NCI-H146 (cell line): Measurements from ENCODE around the gene MAP3K14.
"Not testable (repeated sequence)": the region's sequence is repeated elsewhere in the genome, so short reads cannot be mapped to it uniquely, and the experiment has no call there.

Experiments
- DNase-seq: peaks from one replicate; lab custom pipeline; 2025; lab: John Stamatoyannopoulos, UW

The MAP3K14 gene

DNA sequence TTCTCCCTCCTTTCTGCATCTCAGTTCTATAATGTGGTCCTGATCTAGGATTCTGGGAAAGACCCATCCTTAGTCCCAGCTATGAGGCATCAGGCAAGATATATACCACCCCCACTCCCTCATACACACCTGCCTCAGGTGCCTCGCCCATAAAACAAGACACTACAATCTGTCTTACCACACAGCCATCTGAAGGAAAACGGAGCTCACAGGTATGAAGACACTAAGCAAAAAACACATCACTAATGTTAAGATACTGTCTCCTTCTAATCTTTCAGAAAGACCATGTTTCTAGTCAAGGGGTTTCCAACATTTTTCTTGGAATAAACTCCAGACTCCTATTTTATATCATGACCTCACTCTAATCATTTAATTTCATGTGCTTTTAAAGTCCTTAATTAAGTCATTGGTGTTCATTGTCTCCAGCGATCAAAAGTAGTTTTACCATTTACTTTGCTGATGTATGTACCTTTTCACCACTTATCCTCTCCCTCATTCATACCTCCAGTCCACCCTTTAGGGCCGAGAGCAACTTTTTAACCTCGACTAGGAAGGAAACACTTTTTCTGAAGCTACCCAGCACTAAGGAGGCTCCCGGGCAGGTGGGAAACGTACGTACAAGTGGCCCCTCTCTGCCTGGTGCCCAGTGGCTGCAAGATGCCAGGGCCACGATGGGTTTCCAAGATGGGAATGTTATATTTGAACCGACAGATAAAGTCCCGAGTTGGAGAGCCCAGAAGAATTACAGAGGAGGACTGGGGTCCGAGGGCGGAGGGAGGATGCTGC lies 979 bp downstream of the MAP3K14 start:
- DNase-seq, result peak; percentile 34

DNA sequence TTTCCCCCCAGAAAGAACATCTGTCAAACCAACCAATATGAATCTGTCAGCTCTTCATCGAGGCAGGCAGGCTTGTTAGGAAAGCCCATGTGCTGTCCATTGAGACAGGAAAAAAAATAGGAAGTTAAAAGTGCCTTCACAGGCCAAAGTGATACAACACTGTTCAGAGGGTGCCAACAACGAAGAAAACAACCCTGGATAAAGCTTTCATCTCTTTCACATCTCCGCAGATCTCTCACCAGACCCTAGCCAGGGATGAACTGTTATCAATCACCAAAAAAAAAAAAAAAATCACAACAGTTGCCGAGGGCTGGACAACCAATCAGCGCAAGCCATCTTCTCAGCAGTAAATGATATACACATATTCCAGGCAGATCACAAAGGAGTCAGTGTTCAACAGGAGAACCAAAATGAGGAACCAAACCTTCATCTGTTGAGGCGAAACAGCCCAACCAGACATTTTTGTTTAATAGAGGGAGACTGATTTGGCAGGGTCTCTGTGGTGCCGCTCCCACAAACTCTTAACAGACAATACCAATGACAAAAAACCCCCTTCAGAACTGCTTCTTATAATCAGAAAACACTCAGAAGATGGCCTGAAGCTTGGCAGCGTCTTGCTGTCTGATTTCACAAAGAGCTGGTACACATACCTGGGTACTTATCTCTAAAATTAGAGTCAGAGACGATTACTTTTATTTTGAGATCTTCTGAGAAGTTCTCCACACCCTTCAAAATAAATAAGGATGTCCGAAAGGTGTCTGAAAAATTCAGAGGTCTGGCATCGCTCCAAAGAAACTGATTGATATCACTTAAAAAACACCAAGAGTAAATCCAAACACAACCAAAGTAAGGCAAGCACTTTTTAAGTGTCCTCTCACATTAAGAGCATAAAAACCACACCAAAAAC lies 1.8 kb downstream of the MAP3K14 start:
- peak; percentile 24 for DNase-seq

DNA sequence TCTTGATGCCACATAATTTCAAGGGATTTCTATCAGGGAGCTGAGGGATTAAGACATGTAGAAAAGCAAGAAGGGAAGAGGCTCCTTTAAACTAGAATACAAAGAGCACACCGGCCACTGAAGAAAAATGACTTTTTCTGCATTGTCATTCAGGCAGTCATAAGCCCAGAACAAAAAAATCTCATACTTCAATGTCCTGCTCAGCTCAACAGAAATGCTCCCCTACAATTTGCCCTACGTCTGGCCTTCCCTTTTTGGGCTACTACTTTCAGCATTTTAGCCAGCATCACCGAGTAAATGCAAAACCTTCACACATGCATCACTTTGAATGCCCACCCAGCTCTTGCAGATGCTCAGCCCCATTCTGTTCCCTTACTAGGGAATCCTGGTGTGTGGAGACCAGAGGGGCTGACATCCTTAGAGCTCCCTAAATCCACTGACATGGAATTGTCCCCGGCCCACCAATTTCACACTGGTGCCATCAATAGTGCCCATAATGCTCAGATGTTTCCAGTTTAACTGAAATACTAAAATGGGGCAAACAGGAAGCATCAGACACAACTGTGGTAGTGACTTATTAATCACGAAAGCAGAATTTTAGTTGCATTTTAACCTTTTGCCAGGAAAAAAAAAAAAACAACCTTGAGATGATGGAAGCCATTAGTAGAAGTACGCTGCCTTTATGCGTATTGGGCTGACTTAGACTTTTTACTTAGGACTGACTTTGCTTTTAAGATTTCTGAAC lies 2.7 kb downstream of the MAP3K14 start:
- DNase-seq, result no peak

DNA sequence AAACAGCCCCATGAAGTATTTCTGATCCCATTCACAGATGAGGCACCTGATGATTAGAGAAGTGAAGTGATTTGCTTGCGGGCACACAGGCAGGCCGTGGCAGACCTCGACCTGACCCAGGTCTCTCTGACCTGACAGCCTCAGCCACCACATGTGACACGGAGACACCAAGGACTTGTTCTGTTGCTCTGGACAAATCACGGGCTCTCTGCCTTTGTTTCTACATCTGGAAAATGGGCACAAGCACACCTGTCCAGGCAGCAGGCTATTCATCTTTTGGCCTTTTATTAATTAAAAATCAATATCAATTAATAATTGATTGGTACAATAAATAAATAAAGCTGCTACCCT lies 3.4 kb downstream of the MAP3K14 start:
- no peak for DNase-seq

DNA sequence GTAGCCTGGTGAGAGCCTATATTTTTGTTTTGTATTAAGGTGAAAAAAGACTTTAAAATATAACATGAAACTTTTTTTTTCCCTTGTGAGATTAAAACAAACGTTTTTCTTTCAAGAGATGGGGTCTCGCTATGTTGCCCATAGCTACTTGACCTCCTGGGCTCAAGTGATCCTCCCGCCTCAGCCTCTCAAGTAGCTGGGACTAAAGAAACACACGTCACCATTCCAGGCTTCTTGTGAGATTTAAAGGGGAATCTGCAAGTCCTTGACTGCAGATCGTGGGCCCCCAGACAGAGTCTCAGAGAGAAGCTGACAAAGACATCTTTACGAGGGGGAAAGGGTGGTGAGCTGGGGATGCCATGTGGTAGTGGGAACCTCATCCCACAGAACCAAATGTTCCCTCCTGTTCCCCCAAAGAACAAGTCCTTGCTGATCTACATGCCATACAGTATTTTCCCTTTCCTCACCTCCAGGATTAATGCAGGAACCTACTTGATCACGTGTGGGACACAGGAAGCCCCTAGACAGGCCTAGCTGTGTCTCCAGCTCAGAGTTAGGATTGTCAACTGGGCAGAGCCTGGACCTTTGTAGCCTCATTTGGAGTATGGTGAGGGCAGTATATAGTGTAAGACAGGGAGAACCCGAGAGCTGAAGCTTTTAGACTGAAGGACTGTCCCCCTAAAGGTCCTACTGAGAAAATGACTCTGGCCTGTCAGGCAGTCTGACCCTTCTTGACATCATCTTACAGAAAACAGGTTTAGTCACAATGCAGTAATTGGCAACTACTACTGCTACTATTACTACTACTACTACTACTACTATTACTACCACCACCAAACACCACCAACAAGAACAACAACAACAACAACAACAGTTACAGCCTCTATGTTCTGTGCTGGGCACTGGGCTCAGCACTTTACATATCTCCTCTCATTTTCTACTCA lies 4.1 kb downstream of the MAP3K14 start:
- DNase-seq, result no peak

DNA sequence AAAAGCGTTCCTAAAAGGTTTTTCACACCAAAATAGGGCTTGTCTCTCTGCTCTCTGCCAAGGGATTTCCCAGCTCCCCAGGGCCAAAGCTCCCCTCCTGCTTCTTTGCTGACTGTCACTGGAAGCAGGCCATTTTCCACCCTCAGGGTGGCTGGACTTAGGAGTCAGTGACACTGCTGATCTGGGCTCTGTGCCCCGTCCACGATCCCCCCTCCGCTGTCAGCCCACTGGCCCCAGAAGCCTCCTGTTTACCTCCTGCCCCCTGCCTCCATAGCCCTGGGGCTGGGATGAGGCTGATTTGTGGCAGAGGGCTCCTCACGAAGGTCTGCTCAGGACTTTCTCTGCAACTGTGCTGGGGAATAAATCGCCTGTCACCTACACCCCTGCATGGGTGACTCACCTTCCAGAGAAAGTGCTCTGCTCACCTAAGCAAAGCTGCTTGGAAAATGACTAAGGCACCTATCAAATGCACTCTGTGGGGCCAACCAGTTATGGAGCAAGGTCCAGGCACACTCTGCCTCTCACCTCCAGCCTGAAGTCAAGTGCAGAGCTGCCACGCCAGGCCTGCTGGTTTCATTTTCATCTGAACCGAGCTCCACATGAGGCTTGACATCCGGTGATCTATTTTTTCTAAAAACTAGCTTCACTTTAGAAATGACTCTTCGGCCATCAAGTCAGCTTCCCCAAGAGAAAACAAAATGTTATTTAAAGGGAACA lies 4.9 kb downstream of the MAP3K14 start:
- DNase-seq, result peak; percentile 12

DNA sequence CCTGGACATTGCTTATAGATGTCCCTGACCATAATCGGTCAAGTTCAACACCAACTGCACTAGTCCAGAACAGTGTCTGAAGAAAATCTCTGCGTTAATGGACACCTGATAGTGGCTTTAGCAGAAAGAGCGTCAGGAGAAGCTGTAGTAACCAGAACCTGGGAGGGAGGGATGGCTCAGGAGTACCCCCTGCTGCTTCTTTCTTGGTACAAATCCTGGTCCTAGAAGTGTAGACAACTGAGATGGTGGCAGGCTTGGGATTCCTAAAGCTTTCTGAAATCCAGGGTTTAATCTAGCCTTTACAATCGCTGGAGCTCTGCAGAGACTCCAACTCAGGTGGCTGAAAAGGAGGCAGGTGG lies 5.4 kb downstream of the MAP3K14 start:
- no peak for DNase-seq

DNA sequence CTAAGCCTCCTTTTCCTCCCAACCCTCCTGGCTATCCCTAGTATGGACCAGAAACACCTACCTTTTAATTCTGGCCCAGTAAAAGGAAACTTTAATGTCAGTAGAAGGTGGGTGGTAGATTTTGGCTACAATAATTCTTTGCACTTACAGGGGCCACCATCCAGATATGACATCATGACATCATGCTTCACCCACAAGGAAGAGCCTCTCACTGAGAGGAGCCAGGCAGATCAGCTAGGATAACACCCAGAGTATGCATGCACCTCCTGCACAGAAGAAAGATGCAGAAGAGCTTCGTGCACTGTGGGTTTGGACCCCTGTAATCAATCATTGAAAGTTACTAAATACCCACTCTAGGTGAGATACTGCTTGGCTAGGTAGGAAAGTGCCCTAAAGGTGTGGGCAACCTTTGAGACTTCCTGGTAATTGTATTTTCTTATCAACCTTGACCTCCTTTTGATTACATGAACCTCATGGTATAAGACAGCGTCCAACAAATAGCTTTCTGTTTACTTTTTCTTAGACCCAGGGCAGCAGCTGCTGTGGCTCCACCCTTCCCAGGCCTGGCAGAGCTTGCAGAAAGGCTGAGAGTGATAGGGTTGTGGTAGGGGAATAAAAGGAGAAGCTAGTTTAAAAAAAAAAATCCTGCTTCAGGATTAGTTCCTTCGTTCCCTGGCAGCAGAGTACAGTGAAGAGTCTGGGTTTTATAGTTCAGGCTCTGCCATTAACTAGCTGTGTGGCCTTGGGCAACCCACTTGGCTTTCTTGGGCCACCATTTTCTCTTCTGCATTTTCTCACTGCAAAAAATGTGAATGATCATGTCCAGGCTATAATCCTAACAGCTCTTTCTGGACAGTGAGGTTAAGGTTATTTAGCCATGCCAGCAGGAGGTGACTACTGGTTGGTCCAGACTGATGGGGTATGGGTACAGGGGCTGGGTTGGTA lies 6.2 kb downstream of the MAP3K14 start:
- peak; percentile 81 for DNase-seq

DNA sequence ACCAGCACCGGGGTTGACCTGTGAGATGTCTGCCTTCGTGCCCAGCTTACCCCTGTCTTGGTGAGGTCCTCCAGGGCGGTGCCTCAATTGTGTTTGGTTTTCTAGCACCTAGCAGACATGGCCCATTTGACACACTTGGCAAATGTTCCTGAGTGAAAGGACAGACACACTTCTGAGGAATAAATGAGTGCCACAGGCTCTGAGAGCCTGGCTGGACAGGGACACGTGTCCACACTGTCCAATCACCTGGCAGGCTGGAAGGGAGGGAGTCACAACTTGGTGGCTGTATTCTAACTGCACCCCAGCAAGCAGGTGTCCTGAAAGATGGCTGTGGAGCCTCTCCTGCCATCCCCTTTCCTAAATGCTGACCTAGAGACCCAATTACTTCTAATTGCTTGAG lies 7.4 kb downstream of the MAP3K14 start:
- DNase-seq, result no peak

DNA sequence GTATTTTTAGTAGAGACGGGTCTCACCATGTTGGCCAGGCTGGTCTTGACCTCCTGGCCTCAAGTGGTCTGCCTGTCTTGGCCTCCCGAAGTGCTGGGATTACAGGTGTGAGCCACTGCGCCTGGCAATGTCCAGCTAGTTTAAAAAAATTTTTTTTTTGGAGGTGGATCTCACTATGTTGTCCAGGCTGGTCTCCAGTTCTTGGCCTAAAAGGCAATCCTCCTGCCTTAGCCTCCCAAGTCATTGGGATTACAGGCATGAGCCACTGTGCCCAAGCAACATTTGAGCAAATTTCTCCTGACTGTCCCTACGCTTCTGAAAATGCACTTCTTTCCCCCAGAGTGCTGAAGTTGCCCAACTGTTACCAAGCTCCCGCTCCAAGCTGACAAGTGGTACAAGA lies 8.0 kb downstream of the MAP3K14 start:
- no peak for DNase-seq

DNA sequence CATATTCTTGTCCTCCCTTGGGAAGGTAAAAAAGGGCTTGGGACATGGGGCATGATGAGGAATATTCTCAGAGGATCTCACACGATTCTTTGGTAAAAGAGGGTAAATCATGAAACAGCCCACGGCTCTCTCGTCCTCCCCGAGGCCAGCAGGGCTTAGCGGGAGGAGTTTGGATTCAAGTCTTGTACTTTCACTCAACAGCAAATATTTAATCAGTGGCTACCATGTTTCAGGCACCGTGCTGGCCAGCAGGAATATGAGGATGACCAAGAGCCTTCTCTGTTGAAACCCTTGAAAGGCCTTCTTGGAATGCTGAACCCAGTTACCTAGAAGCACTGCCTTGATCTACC lies 8.8 kb downstream of the MAP3K14 start:
- no peak for DNase-seq

DNA sequence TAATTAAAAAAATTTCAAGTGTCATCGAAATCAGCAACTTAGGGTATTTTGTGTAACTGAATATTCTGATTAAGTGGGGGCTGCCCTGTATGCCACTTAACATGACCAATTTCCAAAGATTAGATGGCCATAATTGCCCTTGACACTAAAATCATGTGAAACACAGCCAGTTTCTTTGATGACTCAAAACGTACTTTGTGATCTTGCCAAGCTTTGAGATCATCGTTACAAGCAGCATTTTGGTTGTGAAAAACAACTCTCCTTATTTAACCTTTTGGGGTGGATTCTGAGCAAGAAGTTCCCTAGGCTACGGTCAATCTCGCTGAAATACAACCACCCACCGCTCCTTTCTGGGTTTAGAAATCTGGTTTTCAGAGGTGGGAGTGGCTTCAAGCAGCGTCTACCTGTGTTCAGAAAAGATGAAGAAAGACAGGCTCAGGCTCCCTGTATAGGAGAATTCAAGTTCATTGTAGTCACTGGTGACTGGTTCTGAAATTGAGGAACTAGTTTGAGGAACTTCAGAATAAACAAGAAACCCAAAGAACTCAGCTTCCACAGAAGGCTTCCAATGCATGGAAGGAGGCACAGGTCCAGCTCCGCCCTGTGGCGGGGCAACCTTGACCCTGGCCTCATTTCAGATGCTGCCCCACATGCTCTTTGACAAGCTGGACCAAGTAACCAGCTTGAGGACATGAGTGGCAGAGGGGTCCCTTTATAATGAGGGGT lies 9.4 kb downstream of the MAP3K14 start:
- DNase-seq, result no peak

DNA sequence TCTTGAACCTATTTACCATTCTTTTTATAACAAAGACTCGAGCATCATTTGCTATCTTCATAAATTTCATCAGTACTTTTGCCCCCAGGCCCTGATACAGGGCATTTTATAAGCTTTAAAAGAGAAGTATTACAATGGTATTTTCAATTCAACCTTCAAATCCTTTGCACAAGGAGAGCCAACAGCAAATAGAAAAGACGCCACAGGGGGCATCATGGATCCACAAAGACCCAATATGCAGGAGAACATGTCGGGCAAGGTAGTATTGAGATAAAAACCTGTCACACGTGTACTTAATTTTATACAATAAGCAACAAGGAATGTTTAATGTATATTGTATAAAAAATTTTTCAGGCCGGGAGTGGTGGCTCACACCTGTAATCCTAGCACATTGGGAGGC lies 10.2 kb downstream of the MAP3K14 start:
- DNase-seq, result no peak

DNA sequence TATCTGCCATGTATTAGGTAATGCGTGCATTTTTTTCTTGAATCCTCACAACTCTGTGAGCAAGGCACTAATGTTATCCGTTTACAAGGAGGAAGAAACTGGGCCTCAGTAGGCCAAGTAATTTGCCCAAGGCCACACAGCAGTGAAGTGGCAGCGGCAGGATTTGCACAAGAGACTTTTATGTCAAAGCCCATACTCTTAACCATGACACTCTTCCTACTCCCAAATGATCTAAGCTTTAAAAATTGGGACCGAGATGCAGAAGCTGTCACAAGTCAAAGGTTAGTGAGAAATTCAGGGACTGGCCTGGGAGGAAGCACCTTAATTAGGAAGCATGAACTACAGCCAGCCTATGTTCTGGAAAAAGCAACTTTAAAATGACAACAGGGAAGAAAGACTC lies 10.7 kb downstream of the MAP3K14 start:
- DNase-seq, result no peak

DNA sequence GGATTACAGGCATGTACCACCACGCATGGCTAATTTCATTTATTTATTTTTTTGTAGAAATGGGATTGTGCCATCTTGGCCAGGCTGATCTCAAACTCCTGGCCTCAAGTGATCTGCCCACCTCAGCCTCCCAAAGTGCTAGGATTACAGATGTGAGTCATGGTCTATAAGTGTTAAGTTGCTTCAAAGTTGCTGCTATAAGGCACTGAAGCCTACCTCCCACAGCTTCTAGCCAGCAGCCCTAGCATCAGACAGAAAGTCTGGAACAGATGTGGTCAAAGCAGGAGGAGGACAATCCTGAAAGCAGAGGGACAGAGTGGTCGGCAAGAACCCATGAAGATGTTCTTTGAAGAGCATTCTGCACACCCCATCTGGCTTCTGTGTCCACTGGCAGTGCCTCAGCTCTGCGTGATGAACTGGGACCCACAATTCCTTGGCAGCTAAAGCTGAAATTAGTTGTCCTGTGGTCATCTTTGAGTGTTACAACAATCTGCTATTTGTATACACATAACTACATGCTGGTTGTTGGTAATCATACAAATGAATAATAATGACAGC lies 11.2 kb downstream of the MAP3K14 start:
- DNase-seq, result no peak

DNA sequence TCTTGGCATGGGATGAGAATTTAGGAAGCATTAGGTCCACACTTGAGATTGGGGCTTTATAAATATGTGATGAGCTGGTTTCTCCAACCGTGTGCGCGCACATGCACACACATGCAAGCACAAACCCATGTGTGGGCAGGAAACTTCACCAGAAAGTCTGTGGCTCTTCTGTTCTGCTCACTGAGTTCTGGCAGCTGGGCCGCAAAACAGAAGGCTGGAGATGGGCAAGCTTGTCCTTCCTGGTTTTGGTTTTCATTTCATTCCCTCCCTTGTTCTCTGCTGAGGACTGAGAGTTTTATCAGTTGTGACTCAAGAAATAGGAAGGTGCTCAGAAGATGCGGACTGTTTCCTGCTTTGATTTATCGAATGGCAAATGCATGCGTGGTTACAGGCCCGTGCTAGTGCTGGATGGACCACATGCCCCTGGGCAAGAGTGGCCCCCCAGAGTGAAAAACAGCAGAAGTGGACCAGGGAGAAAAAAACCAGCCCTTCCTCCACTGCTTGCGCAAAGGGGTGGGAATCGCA lies 14.1 kb downstream of the MAP3K14 start:
- no peak for DNase-seq

DNA sequence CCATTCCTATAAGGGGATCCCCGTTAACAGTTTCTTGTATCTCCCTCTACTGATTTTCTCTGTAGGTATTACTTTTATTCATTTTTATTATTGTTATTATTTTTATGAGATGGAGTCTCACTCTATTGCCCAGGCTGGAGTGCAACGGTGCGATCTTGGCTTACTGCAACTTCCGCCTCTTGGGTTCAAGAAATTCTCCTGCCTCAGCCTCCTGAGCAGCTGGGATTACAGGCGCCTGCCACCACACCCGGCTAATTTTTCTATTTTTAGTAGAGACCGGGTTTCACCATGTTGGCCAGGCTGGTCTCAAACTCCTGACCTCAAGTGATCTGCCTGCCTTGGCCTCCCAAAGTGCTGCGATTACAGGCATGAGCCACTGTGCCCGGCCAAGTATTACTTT lies 14.6 kb downstream of the MAP3K14 start:
- DNase-seq, result not testable (repeated sequence)

DNA sequence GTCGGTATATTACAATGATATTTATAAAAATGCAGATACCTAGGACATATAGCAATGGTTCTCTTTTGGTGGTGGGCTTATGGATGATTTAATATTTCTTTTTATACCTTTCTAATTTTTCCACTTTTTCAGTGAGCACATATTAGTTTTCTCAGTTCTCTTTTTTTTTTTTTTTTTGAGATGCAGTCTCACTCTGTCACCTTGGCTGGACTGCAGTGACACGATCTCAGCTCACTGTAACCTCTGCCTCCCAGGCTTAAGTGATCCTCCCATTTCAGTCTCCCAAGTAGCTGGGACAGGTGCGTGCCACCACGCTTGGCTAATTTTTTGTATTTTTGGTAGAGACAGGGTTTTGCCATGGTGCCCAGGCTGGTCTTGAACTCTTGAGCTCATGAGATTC lies 15.1 kb downstream of the MAP3K14 start:
- no peak for DNase-seq
